Motor neuron (in vitro differentiated cells): ENCODE data around the gene IFI27. TPM values are rescaled to one million over a fixed set of nuclear protein-coding genes. Genes with fewer than 3 reads are reported as not detected.

Experiments
- ATAC-seq, 8 experiments: fragments of 200-7000 bp; cut with Tn5 transposase; replicated peaks in 6 of 8; 2 replicates each; pipeline ENCODE4 v1.8.0; 2021; ENCODE audit warnings: mild to moderate bottlenecking in 8 of 8, moderate library complexity in 8 of 8
- H3K27ac ChIP-seq, 2 donors: fragments of 250-450 bp; sonication (Bioruptor Pico); 2 replicates each; pipeline ENCODE4 v1.9.0; 2021; ENCODE audit warnings: antibody characterized with exemption in 2 of 2, mild to moderate bottlenecking in 2 of 2, moderate library complexity in 1 of 2
- H3K4me1 ChIP-seq, 2 donors: fragments of 250-450 bp; sonication (Bioruptor Pico); replicated peaks in 1 of 2; 2 replicates each; pipeline ENCODE4 v1.6.1; 2021; ENCODE audit warnings: antibody characterized with exemption in 2 of 2, mild to moderate bottlenecking in 2 of 2, moderate library complexity in 1 of 2
- H3K4me3 ChIP-seq, 5 donors: fragments of 250-450 bp; sonication (Bioruptor Pico); 2 replicates each; pipeline ENCODE4 v1.9.0; 2021; ENCODE audit warnings: antibody characterized with exemption in 5 of 5, mild to moderate bottlenecking in 5 of 5, moderate library complexity in 4 of 5
- WGBS, 10 experiments: fragments of 450-650 bp; shearing (Covaris generic); methylation state at CpG; one replicate each; pipeline ENCODE4 v1.0.0; 2022; 5-methylcytosine and 5-hydroxymethylcytosine counted together
- in situ Hi-C, 9 experiments: fragments of 400-800 bp; cut with MboI; loops; one replicate each; pipeline ENCODE4 v1.15.0; 2021; ENCODE audit warnings: low sequenced_read_pairs in 9 of 9, low pct_unique_long_range_greater_than_20kb in 2 of 9; ENCODE audit not compliant: unreplicated experiment in 9 of 9
- total RNA-seq, 8 experiments: library from RNA; unstranded; fragments of 300-600 nt; gene quantifications; 2 replicates each; pipeline versions ENCODE4 v1.2.3 to v1.2.4, GENCODE V29; 2022

The IFI27 gene
- total RNA-seq, 8 experiments from 2014 or later: 3.3 to 795 (median 8.7) TPM

GRCh38 chr14:94087891-94088290 lies 22.6 kb upstream of the IFI27 start:
- no peak overlapping the region for H3K27ac ChIP-seq
- WGBS, 10 experiments: 20 to 100% (median 100%) methylated on average over 1 to 4 of the region's 4 CpGs; no CpG with 5 or more reads in 3 of the 10 experiments
- in situ Hi-C loops: no loop called here
- peaks cover 0 to 3% of the 10 kb centered on the region in 2 donors for H3K4me1 ChIP-seq
- H3K4me3 ChIP-seq: no peak overlapping the region
- no peak for ATAC-seq

GRCh38 chr14:94088516-94088915 lies 22.0 kb upstream of the IFI27 start:
- in situ Hi-C loops: no loop called here
- peaks cover 0 to 3% of the 10 kb centered on the region in 2 donors for H3K4me1 ChIP-seq
- no peak overlapping the region for H3K4me3 ChIP-seq
- no peak overlapping the region for H3K27ac ChIP-seq
- peak in 2 of 8 experiments; percentile 46 to 50 for ATAC-seq
- 42 to 96% (median 83%) methylated on average over 1 to 5 of the region's 5 CpGs for WGBS, 10 experiments

GRCh38 chr14:94089479-94089878 lies 21.1 kb upstream of the IFI27 start:
- ATAC-seq: no peak
- in situ Hi-C loops: no loop called here
- no peak overlapping the region for H3K27ac ChIP-seq

GRCh38 chr14:94093418-94093817 lies 17.1 kb upstream of the IFI27 start:
- Histone ChIP-seq H3K4me1 (no peaks in the 10 kb centered on the region), H3K27ac (no peak overlapping the region), H3K4me3 (no peak overlapping the region)
- in situ Hi-C loops: no loop called here
- no peak for ATAC-seq
- WGBS, 10 experiments: 82 to 100% (median 92%) methylated on average over 2 of the region's 2 CpGs; no CpG with 5 or more reads in 6 of the 10 experiments

More at GRCh38 chr14:94089479-94089878, 21.1 kb upstream of the IFI27 start:
- Histone ChIP-seq H3K4me3 (no peak overlapping the region), H3K4me1 (peaks cover 0 to 3% of the 10 kb centered on the region in 2 donors)
- WGBS, 10 experiments: 50 to 100% (median 86%) methylated on average over 1 to 4 of the region's 4 CpGs; no CpG with 5 or more reads in 1 of the 10 experiments

DNA sequence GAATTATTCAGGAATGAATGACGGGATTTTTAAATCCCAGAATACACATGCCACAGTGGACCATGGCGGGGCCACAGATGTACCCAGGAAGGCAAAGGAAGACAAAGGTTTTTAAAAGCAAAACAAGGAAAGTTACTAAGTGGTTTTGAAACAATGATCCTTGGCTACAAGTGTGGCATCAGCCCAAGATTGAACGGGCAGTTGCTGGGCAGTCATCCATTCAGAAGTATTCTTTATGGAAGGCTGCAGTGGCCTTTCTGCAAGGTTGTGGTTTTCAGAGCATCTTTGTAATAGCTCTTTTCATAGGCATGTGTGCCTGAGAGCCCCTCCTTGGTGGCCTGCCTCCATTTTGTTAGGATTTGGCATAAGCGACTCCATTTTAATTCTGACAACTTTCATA lies 13.4 kb upstream of the IFI27 start:
- in situ Hi-C loops: no loop called here

GRCh38 chr14:94098326-94098992 lies 12.1 kb upstream of the IFI27 start:
- in situ Hi-C loops: no loop called here
- peaks cover 0 to 3% of the 10 kb centered on the region in 2 donors for H3K4me1 ChIP-seq
- no peak overlapping the region for H3K27ac ChIP-seq
- peak in 4 of 8 experiments; percentile 23 to 90 (median 88) for ATAC-seq
- 0 to 93% (median 40%) methylated on average over 1 to 6 of the region's 10 CpGs; no CpG with 5 or more reads in 4 of the 10 experiments for WGBS, 10 experiments
- H3K4me3 ChIP-seq: no peak overlapping the region

More for the DNA sequence above, 13.4 kb upstream of the IFI27 start:
- no peak overlapping the region for H3K27ac ChIP-seq
- WGBS, 10 experiments: 86 to 100% (median 100%) methylated on average over 1 to 4 of the region's 4 CpGs; no CpG with 5 or more reads in 3 of the 10 experiments
- no peak for ATAC-seq
- H3K4me1 ChIP-seq: peaks cover 0 to 3% of the 10 kb centered on the region in 2 donors
- H3K4me3 ChIP-seq: no peak overlapping the region

GRCh38 chr14:94099006-94099405 lies 11.5 kb upstream of the IFI27 start:
- peak in 2 of 8 experiments; percentile 10 to 14 for ATAC-seq
- WGBS, 10 experiments: 57 to 100% (median 75%) methylated on average over 1 to 4 of the region's 6 CpGs; no CpG with 5 or more reads in 7 of the 10 experiments
- Histone ChIP-seq H3K4me1 (peaks cover 0 to 3% of the 10 kb centered on the region in 2 donors), H3K4me3 (no peak overlapping the region), H3K27ac (no peak overlapping the region)
- in situ Hi-C loops: no loop called here

DNA sequence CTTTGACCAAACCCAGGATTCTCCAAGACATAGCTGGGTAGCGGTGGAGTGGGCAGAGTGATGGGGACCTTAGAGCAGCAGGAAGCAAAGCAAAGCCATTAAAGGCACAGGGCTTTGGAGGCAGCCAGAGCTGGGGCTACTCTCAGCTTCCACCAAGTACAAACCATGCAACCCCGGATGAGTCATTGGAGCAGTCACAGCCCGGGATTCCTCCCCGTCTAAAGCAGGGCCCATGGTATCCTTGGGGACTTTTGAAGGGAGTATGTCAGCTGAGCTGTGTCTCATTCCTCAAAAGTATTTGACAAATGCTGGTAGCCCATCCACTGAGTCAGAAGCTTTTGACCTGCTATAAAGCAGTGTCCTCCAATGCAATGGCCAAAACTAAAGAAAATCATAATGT lies 9.7 kb upstream of the IFI27 start:
- 61 to 91% (median 79%) methylated on average over 3 to 4 of the region's 4 CpGs; no CpG with 5 or more reads in 7 of the 10 experiments for WGBS, 10 experiments
- peak in 7 of 8 experiments; percentile 10 to 96 (median 83) for ATAC-seq
- no peak overlapping the region for H3K27ac ChIP-seq

GRCh38 chr14:94101748-94102147 lies 8.8 kb upstream of the IFI27 start:
- in situ Hi-C loops: no loop called here
- Histone ChIP-seq H3K27ac (no peak overlapping the region), H3K4me1 (peaks cover 0 to 3% of the 10 kb centered on the region in 2 donors), H3K4me3 (no peak overlapping the region)
- ATAC-seq: no peak
- 87 to 100% methylated on average over 1 to 7 of the region's 10 CpGs; no CpG with 5 or more reads in 8 of the 10 experiments for WGBS, 10 experiments

More for the DNA sequence above, 9.7 kb upstream of the IFI27 start:
- Histone ChIP-seq H3K4me3 (no peak overlapping the region), H3K4me1 (peaks cover 0 to 3% of the 10 kb centered on the region in 2 donors)
- in situ Hi-C loops: no loop called here

GRCh38 chr14:94102768-94103482 lies 7.6 kb upstream of the IFI27 start:
- 64 to 100% (median 84%) methylated on average over 1 to 4 of the region's 8 CpGs; no CpG with 5 or more reads in 3 of the 10 experiments for WGBS, 10 experiments
- no peak overlapping the region for H3K4me3 ChIP-seq
- in situ Hi-C loops: no loop called here
- peaks cover 0 to 3% of the 10 kb centered on the region in 2 donors for H3K4me1 ChIP-seq
- H3K27ac ChIP-seq: no peak overlapping the region
- ATAC-seq: no peak

GRCh38 chr14:94103554-94104150 lies 6.9 kb upstream of the IFI27 start:
- 23 to 96% (median 67%) methylated on average over 1 to 6 of the region's 7 CpGs; no CpG with 5 or more reads in 3 of the 10 experiments for WGBS, 10 experiments
- H3K4me3 ChIP-seq: no peak overlapping the region
- no peak overlapping the region for H3K27ac ChIP-seq
- peaks cover 0 to 5% of the 10 kb centered on the region in 2 donors for H3K4me1 ChIP-seq
- in situ Hi-C loops: no loop called here
- peak in 3 of 8 experiments; percentile 18 to 28 (median 26) for ATAC-seq

- no peak overlapping the region for H3K4me3 ChIP-seq
- H3K27ac ChIP-seq: no peak overlapping the region
- peaks cover 0 to 5% of the 10 kb centered on the region in 2 donors for H3K4me1 ChIP-seq
- no peak for ATAC-seq
- 78 to 100% (median 90%) methylated on average over 1 to 10 of the region's 10 CpGs; no CpG with 5 or more reads in 3 of the 10 experiments for WGBS, 10 experiments
- in situ Hi-C loops: no loop called here
These were observed 5.8 kb upstream of the IFI27 start for GRCh38 chr14:94104731-94105130.

DNA sequence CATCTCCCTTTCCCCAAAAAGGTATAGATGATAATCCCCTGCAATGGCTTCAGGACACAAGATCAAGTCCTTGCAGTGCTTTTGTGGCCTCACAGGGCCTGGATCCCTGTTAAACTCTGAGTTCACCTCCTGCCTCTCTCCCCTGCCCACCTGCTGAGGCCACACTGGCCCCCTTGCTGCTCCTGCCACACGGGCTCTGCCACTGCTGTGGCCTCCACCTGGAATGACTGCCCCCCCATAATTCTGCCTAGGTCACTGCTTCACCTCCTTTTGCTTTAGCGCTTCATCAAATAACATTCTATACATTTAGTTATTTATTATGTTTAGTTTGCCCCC lies 653 bp upstream of the IFI27 start:
- 52 to 100% (median 92%) methylated on average over 1 to 2 of the region's 2 CpGs; no CpG with 5 or more reads in 4 of the 10 experiments for WGBS, 10 experiments
- in situ Hi-C loops: no loop called here
- no peak overlapping the region for H3K4me3 ChIP-seq
- H3K4me1 ChIP-seq: peaks cover 0 to 2% of the 10 kb centered on the region in 2 donors
- ATAC-seq: no peak
- no peak overlapping the region for H3K27ac ChIP-seq
